Natural killer cell (primary cell): ENCODE data around the gene ADCY9. TPM values are rescaled to one million over a fixed set of nuclear protein-coding genes. Genes with fewer than 3 reads are reported as not detected.

ENCODE experiments used
- ATAC-seq, 3 donors: fragments of 150-1000 bp in 2 of 3; fragments of 200-7000 bp in 1 of 3; cut with Tn5 transposase; 1 replicate in 1 of 3; 2 replicates in 2 of 3; pipeline ENCODE4 v1.10.0; 2021; ENCODE audit warnings: mild to moderate bottlenecking in 2 of 3, moderate library complexity in 2 of 3
- DNase-seq, 2 donors: peaks; one replicate each; pipeline versions ENCODE4 v3.0.0 to v3.0.0-alpha.2; 2013 to 2021; ENCODE audit warnings: mixed read lengths in 1 of 2
- H3K27ac ChIP-seq: one replicate; pipeline ENCODE4 v1.5.1; 2013; ENCODE audit warnings: mild to moderate bottlenecking, low read length
- H3K27me3 ChIP-seq: one replicate; pipeline ENCODE4 v1.6.1; 2013; ENCODE audit warnings: low read length; ENCODE audit not compliant: control insufficient read depth, insufficient read depth
- H3K36me3 ChIP-seq: one replicate; pipeline ENCODE4 v1.6.1; 2013; ENCODE audit warnings: low read length; ENCODE audit not compliant: control insufficient read depth, insufficient read depth
- H3K4me1 ChIP-seq: one replicate; pipeline ENCODE4 v1.6.1; 2013; ENCODE audit warnings: low read length; ENCODE audit not compliant: control insufficient read depth, insufficient read depth
- H3K4me3 ChIP-seq: one replicate; pipeline ENCODE4 v1.5.1; 2013; ENCODE audit warnings: low read length
- H3K9me3 ChIP-seq: one replicate; pipeline ENCODE4 v1.6.1; 2013; ENCODE audit warnings: low read length; ENCODE audit not compliant: control insufficient read depth, insufficient read depth
- H3K27ac Mint-ChIP-seq, 2 donors: one replicate each; pipeline ENCODE4 v1.8.0; 2022; ENCODE audit warnings: mild to moderate bottlenecking in 2 of 2, mixed read lengths in 2 of 2, moderate library complexity in 1 of 2
- H3K27me3 Mint-ChIP-seq, 2 donors: one replicate each; pipeline ENCODE4 v1.8.0; 2022; ENCODE audit warnings: low read depth in 2 of 2, mixed read lengths in 2 of 2
- H3K36me3 Mint-ChIP-seq: one replicate; pipeline ENCODE4 v1.8.0; 2022; ENCODE audit warnings: mixed read lengths
- H3K4me1 Mint-ChIP-seq, 2 donors: one replicate each; pipeline ENCODE4 v1.8.0; 2022; ENCODE audit warnings: mixed read lengths in 2 of 2
- H3K4me3 Mint-ChIP-seq: one replicate; pipeline ENCODE4 v1.8.0; 2022; ENCODE audit warnings: mild to moderate bottlenecking, moderate library complexity, mixed read lengths
- H3K9me3 Mint-ChIP-seq, 2 donors: one replicate each; pipeline ENCODE4 v1.8.0; 2022; ENCODE audit warnings: mixed read lengths in 2 of 2
- CTCF ChIP-seq: fragments of 200-600 bp; IDR thresholded peaks from one replicate; pipeline ENCODE4 v1.8.0; 2022; ENCODE audit warnings: antibody characterized with exemption
- WGBS: methylation state at CpG from one replicate; pipeline ENCODE4 v1.1.7; 2013; ENCODE audit warnings: missing lambda C conversion rate; ENCODE audit not compliant: insufficient coverage; 5-methylcytosine and 5-hydroxymethylcytosine counted together
- intact Hi-C: fragments of 100-400 bp; cut with micrococcal nuclease; formaldehyde crosslinking; loops from one replicate; pipeline ENCODE4 v1.14.2; 2022
- total RNA-seq, 4 donors: library from RNA; stranded (reverse); fragments of 120-200 nt in 1 of 4; gene quantifications; one replicate each; pipeline versions ENCODE4 v1.2.3 to v1.2.4, GENCODE V29; 2013 to 2022

The ADCY9 gene
- total RNA-seq, 3 donors from 2014 or later (not counting 1 experiment from before 2014, with no cell fraction given): 28.0 to 52.4 (median 38.3) TPM

GRCh38 chr16:4081521-4082021 lies 34.7 kb downstream of the ADCY9 start:
- Histone ChIP-seq H3K36me3 (no peaks in the 10 kb centered on the region), H3K4me3 (no peak overlapping the region), H3K9me3 (no peaks in the 10 kb centered on the region), H3K27me3 (no peaks in the 10 kb centered on the region), H3K4me1 (peaks cover 18% of the 10 kb centered on the region), H3K27ac (no peak overlapping the region)
- no peaks in the 10 kb centered on the region for H3K36me3 Mint-ChIP-seq
- H3K27ac Mint-ChIP-seq: peak overlapping the region in 1 of 2 donors; percentile 63
- no peaks in the 10 kb centered on the region for H3K27me3 Mint-ChIP-seq
- DNase-seq: peak in 1 of 2 donors; percentile 74
- no peaks in the 10 kb centered on the region for H3K9me3 Mint-ChIP-seq
- H3K4me1 Mint-ChIP-seq: peaks cover 30 to 39% of the 10 kb centered on the region in 2 donors
- peak in 2 of 3 donors; percentile 33 to 36 for ATAC-seq
- 27% methylated on average over 13 of the region's 13 CpGs for WGBS
- intact Hi-C loops: no loop called here
- TF ChIP-seq CTCF: no peak
- peak overlapping the region; percentile 13 for H3K4me3 Mint-ChIP-seq

- Mint-ChIP-seq H3K9me3 (no peaks in the 10 kb centered on the region), H3K4me1 (peaks cover 30 to 38% of the 10 kb centered on the region in 2 donors), H3K27ac (peak overlapping the region; percentile 50 to 63), H3K4me3 (peak overlapping the region; percentile 11), H3K36me3 (no peaks in the 10 kb centered on the region), H3K27me3 (no peaks in the 10 kb centered on the region)
- Histone ChIP-seq H3K4me3 (no peak overlapping the region), H3K27me3 (no peaks in the 10 kb centered on the region), H3K9me3 (no peaks in the 10 kb centered on the region), H3K4me1 (peaks cover 18% of the 10 kb centered on the region), H3K36me3 (no peaks in the 10 kb centered on the region), H3K27ac (no peak overlapping the region)
- ATAC-seq: no peak
- 71% methylated on average over 10 of the region's 10 CpGs for WGBS
- intact Hi-C loops: no loop called here
- no peak for DNase-seq
- no peak for TF ChIP-seq CTCF
These were observed 35.2 kb downstream of the ADCY9 start for GRCh38 chr16:4081047-4081446.

GRCh38 chr16:4077174-4077649 lies 39.0 kb downstream of the ADCY9 start:
- peak in 1 of 2 donors; percentile 47 for DNase-seq

More at GRCh38 chr16:4077174-4077649, 39.0 kb downstream of the ADCY9 start:
- Mint-ChIP-seq H3K4me3 (no peak overlapping the region), H3K36me3 (no peaks in the 10 kb centered on the region), H3K4me1 (peaks cover 15 to 16% of the 10 kb centered on the region in 2 donors), H3K27ac (no peak overlapping the region), H3K27me3 (no peaks in the 10 kb centered on the region), H3K9me3 (no peaks in the 10 kb centered on the region)
- Histone ChIP-seq H3K4me3 (no peak overlapping the region), H3K27ac (no peak overlapping the region), H3K36me3 (no peaks in the 10 kb centered on the region), H3K9me3 (no peaks in the 10 kb centered on the region), H3K27me3 (no peaks in the 10 kb centered on the region), H3K4me1 (peaks cover 17% of the 10 kb centered on the region)
- ATAC-seq: no peak
- intact Hi-C loops: no loop called here
- 79% methylated on average over 6 of the region's 6 CpGs for WGBS
- no peak for TF ChIP-seq CTCF
